Stomach (tissue), 9 donors: Measurements from ENCODE around the gene RAI2. TPM values are rescaled to one million over a fixed set of nuclear protein-coding genes. Genes with fewer than 3 reads are reported as not detected.

ENCODE experiments used
- DNase-seq, 2 donors: peaks; one replicate each; pipeline versions ENCODE4 v3.0.0 to v3.0.0-alpha.2; 2013 to 2019
- H3K27ac ChIP-seq, 5 donors: fragments of 200-600 bp in 4 of 5; sonication (generic) in 4 of 5; one replicate each; pipeline ENCODE4 v1.5.1; 2013 to 2019; ENCODE audit warnings: mild to moderate bottlenecking in 1 of 5, moderate library complexity in 1 of 5
- H3K27me3 ChIP-seq, 3 donors: fragments of 200-600 bp; sonication (generic); one replicate each; pipeline ENCODE4 v1.5.1; 2017 to 2019; ENCODE audit warnings: mixed run types in 1 of 3
- H3K36me3 ChIP-seq, 4 donors: fragments of 200-600 bp; sonication (generic); 1 replicate in 3 of 4; 2 replicates in 1 of 4; pipeline ENCODE4 v1.5.1; 2016 to 2019
- H3K4me1 ChIP-seq, 4 donors: fragments of 200-600 bp; sonication (generic); one replicate each; pipeline ENCODE4 v1.5.1; 2016 to 2019
- H3K4me3 ChIP-seq, 4 donors: fragments of 200-600 bp; sonication (generic) in 3 of 4; one replicate each; pipeline ENCODE4 v1.5.1; 2016 to 2019; ENCODE audit warnings: mild to moderate bottlenecking in 1 of 4
- H3K9me3 ChIP-seq, 4 donors: fragments of 200-600 bp; sonication (generic); one replicate each; pipeline ENCODE4 v1.5.1; 2016 to 2019
- CTCF ChIP-seq, 7 experiments: fragments of 450-650 bp in 4 of 7; fragments of 200-600 bp in 3 of 7; sonication (generic) in 3 of 7; IDR thresholded peaks; one replicate each; pipeline ENCODE4 v1.5.1; 2016 to 2019; ENCODE audit warnings: antibody characterized with exemption in 7 of 7, control low read depth in 2 of 7, mild to moderate bottlenecking in 1 of 7
- EP300 ChIP-seq: sonication (generic); formaldehyde crosslinking; IDR thresholded peaks from one replicate; pipeline ENCODE4 v1.6.1; 2017; ENCODE audit warnings: antibody characterized with exemption
- POLR2A ChIP-seq, 4 donors: fragments of 450-650 bp; IDR thresholded peaks; one replicate each; pipeline ENCODE4 v1.6.1; 2016; ENCODE audit warnings: antibody characterized with exemption in 4 of 4, control low read depth in 2 of 4, mild to moderate bottlenecking in 1 of 4, moderate library complexity in 1 of 4
- POLR2AphosphoS5 ChIP-seq, 3 donors: sonication (generic); formaldehyde crosslinking; IDR thresholded peaks; one replicate each; pipeline ENCODE4 v1.6.1; 2016; ENCODE audit warnings: antibody characterized with exemption in 3 of 3
- WGBS, 5 donors: extraction: QIAGEN DNeasy Blood & Tissue Kit in 3 of 5; methylation state at CpG; one replicate each; pipeline versions ENCODE4 v1.1.5 to v1.1.7; 2013 to 2018; 5-methylcytosine and 5-hydroxymethylcytosine counted together
- intact Hi-C: fragments of 100-400 bp; cut with DNase I; formaldehyde crosslinking; loops from one replicate; pipeline ENCODE4 v1.15.1; 2023; ENCODE audit warnings: low total_unique reads
- polyA plus RNA-seq, 3 donors: library from polyadenylated mRNA; stranded (reverse); fragments of 200-250 nt; gene quantifications; one replicate each; pipeline ENCODE4 v1.2.3, GENCODE V29; 2013
- total RNA-seq, 5 donors: library from RNA; depleted of rRNA; stranded (reverse); fragments of >200 nt; gene quantifications; one replicate each; pipeline versions ENCODE4 v1.1.0 to v1.2.3, GENCODE V29; 2014 to 2016
- donor health status: healthy with polysubstance abuse.
- donor health status: Bipolar disorder and iron deficiency.
- donor health status: healthy.

The RAI2 gene
- total and polyA plus RNA-seq, 8 donors: 2.2 to 34.5 (median 10.8) TPM

GRCh38 chrX:17822351-17822750 lies 38.7 kb downstream of the RAI2 start:
- intact Hi-C loops: no loop called here
- peaks cover 0 to 18% (median 7%) of the 10 kb centered on the region in 4 donors for H3K4me1 ChIP-seq
- no peak overlapping the region for H3K27ac ChIP-seq
- 50 to 69% (median 60%) methylated on average over 2 of the region's 2 CpGs for WGBS, 5 donors
- no peaks in the 10 kb centered on the region for H3K36me3 ChIP-seq
- H3K27me3 ChIP-seq: no peaks in the 10 kb centered on the region
- no peak for DNase-seq
- H3K4me3 ChIP-seq: no peak overlapping the region
- no peaks in the 10 kb centered on the region for H3K9me3 ChIP-seq
- TF ChIP-seq EP300: no peak
- no peak for TF ChIP-seq CTCF (IDR thresholded peaks at IDR 0.05)
- TF ChIP-seq POLR2A (IDR thresholded peaks at IDR 0.05): no peak
- no peak for TF ChIP-seq POLR2AphosphoS5 (IDR thresholded peaks at IDR 0.05)

GRCh38 chrX:17820100-17820499 lies 41.0 kb downstream of the RAI2 start:
- no peaks in the 10 kb centered on the region for H3K9me3 ChIP-seq
- TF ChIP-seq POLR2AphosphoS5 (IDR thresholded peaks at IDR 0.05) (no peak), POLR2A (IDR thresholded peaks at IDR 0.05) (no peak), EP300 (no peak), CTCF (IDR thresholded peaks at IDR 0.05) (no peak)
- WGBS, 5 donors: 25 to 57% (median 52%) methylated on average over 3 of the region's 3 CpGs
- no peaks in the 10 kb centered on the region for H3K36me3 ChIP-seq
- no peak overlapping the region for H3K27ac ChIP-seq
- H3K4me3 ChIP-seq: no peak overlapping the region
- peaks cover 0 to 24% (median 10%) of the 10 kb centered on the region in 4 donors for H3K4me1 ChIP-seq
- DNase-seq: no peak
- intact Hi-C loops: no loop called here
- no peaks in the 10 kb centered on the region for H3K27me3 ChIP-seq

- Histone ChIP-seq H3K27ac (peak overlapping the region in 1 of 5 donors; percentile 37), H3K9me3 (no peaks in the 10 kb centered on the region), H3K27me3 (no peaks in the 10 kb centered on the region), H3K36me3 (no peaks in the 10 kb centered on the region), H3K4me1 (peaks cover 0 to 24% (median 12%) of the 10 kb centered on the region in 4 donors), H3K4me3 (no peak overlapping the region)
- DNase-seq: no peak
- WGBS, 5 donors: 68 to 91% (median 84%) methylated on average over 4 to 11 of the region's 11 CpGs
- no peak for TF ChIP-seq CTCF (IDR thresholded peaks at IDR 0.05)
- TF ChIP-seq EP300: no peak
- no peak for TF ChIP-seq POLR2A (IDR thresholded peaks at IDR 0.05)
- TF ChIP-seq POLR2AphosphoS5 (IDR thresholded peaks at IDR 0.05): no peak
- intact Hi-C loops: no loop called here
These were observed 42.4 kb downstream of the RAI2 start for GRCh38 chrX:17818726-17819125.

- 8 to 33% (median 27%) methylated on average over 1 of the region's 1 CpG for WGBS, 5 donors
- no peaks in the 10 kb centered on the region for H3K9me3 ChIP-seq
- no peak for DNase-seq
- no peaks in the 10 kb centered on the region for H3K27me3 ChIP-seq
- H3K27ac ChIP-seq: no peak overlapping the region
- H3K4me1 ChIP-seq: peaks cover 0 to 28% (median 14%) of the 10 kb centered on the region in 4 donors
- H3K4me3 ChIP-seq: no peak overlapping the region
- H3K36me3 ChIP-seq: no peaks in the 10 kb centered on the region
- intact Hi-C loops: no loop called here
- TF ChIP-seq CTCF (IDR thresholded peaks at IDR 0.05): no peak
- TF ChIP-seq EP300: no peak
- TF ChIP-seq POLR2AphosphoS5 (IDR thresholded peaks at IDR 0.05): no peak
- no peak for TF ChIP-seq POLR2A (IDR thresholded peaks at IDR 0.05)
These were observed 43.8 kb downstream of the RAI2 start for GRCh38 chrX:17817251-17817650.
